CD4-positive, alpha-beta T cell treated with Interleukin-15 for 1 hour (primary cell): ENCODE measurements around the gene CPAMD8.

Experiments used
- DNase-seq: peaks from one replicate; pipeline ENCODE4 v3.0.0-alpha.2; 2020

The CPAMD8 gene

GRCh38 chr19:17026706-17027534 lies at the start of gene CPAMD8:
TSS of gene CPAMD8 (minus strand) at chr19:17026810. CDS start at chr19:17026642, 168 bp downstream.
- DNase-seq: no peak

GRCh38 chr19:17075864-17076542 lies 49.4 kb upstream of the CPAMD8 start:
- DNase-seq: peak; percentile 73

GRCh38 chr19:17075035-17075863 lies 48.6 kb upstream of the CPAMD8 start, which contains the start of the genes HAUS8 and MYO9B:
TSS of gene HAUS8 (minus strand) at chr19:17075452. CDS start at chr19:17075422, 30 bp downstream.
TSS of gene MYO9B (plus strand) at chr19:17075777. CDS start at chr19:17101718, 25,941 bp downstream.
- peak; percentile 100 for DNase-seq

- DNase-seq: no peak
Measured at GRCh38 chr19:17074634-17075034, 48.0 kb upstream of the CPAMD8 start.

GRCh38 chr19:17073869-17074633 lies 47.4 kb upstream of the CPAMD8 start:
- DNase-seq: peak; percentile 41

- DNase-seq: no peak
Measured at GRCh38 chr19:17070912-17071311, 44.3 kb upstream of the CPAMD8 start.

- DNase-seq: no peak
Measured at GRCh38 chr19:17070421-17070820, 43.8 kb upstream of the CPAMD8 start.

- no peak for DNase-seq
Measured at GRCh38 chr19:17069193-17069592, 42.6 kb upstream of the CPAMD8 start.

- DNase-seq: no peak
Measured at GRCh38 chr19:17063428-17063827, 36.8 kb upstream of the CPAMD8 start.

- DNase-seq: no peak
Measured at GRCh38 chr19:17061691-17062090, 35.1 kb upstream of the CPAMD8 start.

GRCh38 chr19:17061205-17061604 lies 34.6 kb upstream of the CPAMD8 start:
- DNase-seq: no peak

GRCh38 chr19:17060802-17061201 lies 34.2 kb upstream of the CPAMD8 start:
- no peak for DNase-seq

- no peak for DNase-seq
Measured at GRCh38 chr19:17058236-17058635, 31.6 kb upstream of the CPAMD8 start.

- DNase-seq: no peak
Measured at GRCh38 chr19:17055636-17056035, 29.0 kb upstream of the CPAMD8 start.

- no peak for DNase-seq
Measured at GRCh38 chr19:17054746-17055145, 28.1 kb upstream of the CPAMD8 start.

- peak; percentile 28 for DNase-seq
Measured at GRCh38 chr19:17052439-17052838, 25.8 kb upstream of the CPAMD8 start.

- DNase-seq: no peak
Measured at GRCh38 chr19:17049711-17050280, 23.2 kb upstream of the CPAMD8 start.

- no peak for DNase-seq
Measured at GRCh38 chr19:17048885-17049453, 22.4 kb upstream of the CPAMD8 start.

- DNase-seq: no peak
Measured at GRCh38 chr19:17045907-17046502, 19.4 kb upstream of the CPAMD8 start.

GRCh38 chr19:17043744-17044143 lies 17.1 kb upstream of the CPAMD8 start:
- DNase-seq: no peak

- no peak for DNase-seq
Measured at GRCh38 chr19:17041976-17042375, 15.4 kb upstream of the CPAMD8 start.
